DMS79 (cell line): Measurements from ENCODE around the gene RAB4A.
A peak's percentile ranks its signal among the peaks of the same experiment; 100 is the strongest.

Experiments used
- DNase-seq: peaks from one replicate; lab custom pipeline; 2025; lab: John Stamatoyannopoulos, UW

RAB4A gene

GRCh38 chr1:229339520-229339919 lies 68.6 kb downstream of the RAB4A start:
- DNase-seq: no peak

- DNase-seq: no peak
Measured at GRCh38 chr1:229340496-229340895, 69.6 kb downstream of the RAB4A start.

DNA sequence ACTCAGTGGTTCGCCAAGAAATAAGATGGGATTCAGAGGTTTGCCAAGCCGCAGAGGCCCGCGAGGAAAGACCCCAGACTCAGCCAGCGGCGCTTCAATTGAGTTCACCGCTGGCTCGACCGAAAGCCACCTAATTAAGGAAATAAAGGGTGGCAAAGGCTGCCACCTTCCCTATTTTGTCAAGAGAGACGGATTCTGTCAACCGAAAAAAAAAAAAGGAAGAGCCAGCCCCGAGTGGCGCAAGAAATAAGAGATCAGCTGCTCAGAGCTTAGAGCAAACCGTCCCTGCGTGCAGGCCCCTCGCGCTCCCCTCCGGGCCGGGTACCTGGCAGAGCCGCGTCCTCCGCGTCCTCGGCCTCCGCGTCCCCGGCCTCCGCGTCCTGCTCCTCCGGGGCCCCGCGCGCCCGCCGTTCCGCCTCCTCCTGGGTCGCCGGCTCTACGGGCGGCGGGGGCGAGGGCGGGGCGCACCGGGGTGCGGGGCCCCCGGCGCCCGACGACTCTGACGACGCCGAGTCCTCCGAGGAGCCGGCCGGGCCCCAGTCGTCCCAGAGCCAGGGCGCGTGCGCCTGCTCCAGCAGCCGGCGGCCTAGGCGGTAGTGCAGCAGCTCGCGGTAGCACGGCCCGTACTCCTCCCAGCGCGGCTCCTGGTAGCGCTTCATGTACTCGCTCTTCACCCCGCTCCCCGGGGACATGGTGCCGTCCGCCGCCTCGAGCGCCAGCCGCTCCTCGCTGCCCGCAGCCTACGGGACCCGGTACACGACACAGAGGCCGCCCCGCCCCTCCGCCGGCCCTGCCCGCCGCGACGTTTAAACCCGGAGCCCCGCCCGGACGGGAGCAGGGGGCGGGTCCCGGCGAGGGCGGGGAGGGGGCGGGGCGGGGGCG lies 71.1 kb downstream of the RAB4A start:
- peak; percentile 50 for DNase-seq

- no peak for DNase-seq
Measured at GRCh38 chr1:229342656-229343569, 72.0 kb downstream of the RAB4A start, which contains the start of gene CCSAP. Gene CCSAP (minus strand): TSS chr1:229343047. CDS start chr1:229342465, 582 bp downstream.

- no peak for DNase-seq
Measured at GRCh38 chr1:229344139-229344538, 73.2 kb downstream of the RAB4A start.

GRCh38 chr1:229344937-229345684 lies 74.2 kb downstream of the RAB4A start:
- DNase-seq: no peak

GRCh38 chr1:229347528-229347927 lies 76.6 kb downstream of the RAB4A start:
- DNase-seq: no peak

DNA sequence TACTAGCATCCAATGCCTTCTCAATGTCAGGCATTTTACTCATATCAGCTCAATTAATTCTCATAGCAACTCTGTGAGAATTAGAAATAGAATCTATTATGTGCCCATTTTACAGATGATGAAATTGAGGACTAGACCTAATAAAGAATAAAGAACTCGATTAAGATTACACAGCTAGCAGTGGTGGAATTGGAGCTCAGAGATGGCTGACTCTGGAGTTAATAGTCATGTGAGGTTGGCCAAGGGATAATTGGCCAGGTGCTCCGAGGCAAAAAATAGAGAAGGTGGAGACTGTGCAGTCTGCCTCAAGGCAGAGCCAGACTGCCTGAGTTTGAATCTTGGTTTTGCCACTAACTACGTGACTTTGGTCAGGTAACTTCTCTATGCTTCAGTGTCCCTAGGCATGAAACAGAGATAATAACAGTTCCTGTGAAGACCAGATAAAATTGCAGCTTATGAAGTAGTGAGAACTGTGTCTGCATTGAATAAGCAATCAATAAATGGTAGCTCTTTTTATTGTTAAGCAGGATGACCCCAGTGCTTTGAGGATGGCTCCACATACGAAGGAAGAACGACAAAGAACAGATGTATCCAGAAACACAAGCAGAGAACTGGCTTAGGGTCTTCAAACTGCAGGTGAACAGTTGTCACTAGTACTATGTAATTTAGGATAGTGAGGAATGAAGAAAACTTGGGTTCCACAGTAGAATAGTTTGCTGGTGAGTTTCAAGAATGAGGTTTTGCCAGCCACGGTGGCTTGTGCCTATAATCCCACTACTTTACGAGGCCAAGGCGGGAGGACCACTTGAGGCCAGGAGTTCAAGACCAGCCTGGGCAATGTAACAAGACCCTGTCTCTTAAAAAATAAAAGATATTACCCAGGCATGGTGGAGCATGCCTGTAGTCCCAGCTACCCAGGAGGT lies 78.8 kb downstream of the RAB4A start:
- DNase-seq: no peak

DNA sequence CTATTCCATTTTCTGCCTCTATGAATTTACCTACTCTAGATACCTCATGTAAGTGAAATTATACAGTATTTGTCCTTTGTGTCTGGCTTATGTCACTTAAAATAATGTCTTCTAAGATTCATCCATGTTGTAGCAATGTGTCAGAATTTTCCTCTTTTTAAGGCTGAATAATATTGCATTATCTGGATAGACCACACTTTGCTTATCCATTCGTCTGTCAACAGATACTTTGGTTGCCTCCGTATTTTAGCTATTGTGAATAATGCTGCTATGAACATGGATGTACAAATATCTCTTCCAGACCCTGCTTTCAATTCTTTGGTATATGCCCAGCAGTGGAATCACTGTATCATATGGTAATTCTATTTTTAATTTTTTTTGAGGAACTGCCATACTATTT lies 82.1 kb downstream of the RAB4A start:
- DNase-seq: no peak

GRCh38 chr1:229354226-229354625 lies 83.3 kb downstream of the RAB4A start:
- no peak for DNase-seq
